ENCODE data around the gene LRRC39.
"Not testable (repeated sequence)": the region's sequence is repeated elsewhere in the genome, so short reads cannot be mapped to it uniquely, and the experiment has no call there.

- TF ChIP-seq, protein P1, sequence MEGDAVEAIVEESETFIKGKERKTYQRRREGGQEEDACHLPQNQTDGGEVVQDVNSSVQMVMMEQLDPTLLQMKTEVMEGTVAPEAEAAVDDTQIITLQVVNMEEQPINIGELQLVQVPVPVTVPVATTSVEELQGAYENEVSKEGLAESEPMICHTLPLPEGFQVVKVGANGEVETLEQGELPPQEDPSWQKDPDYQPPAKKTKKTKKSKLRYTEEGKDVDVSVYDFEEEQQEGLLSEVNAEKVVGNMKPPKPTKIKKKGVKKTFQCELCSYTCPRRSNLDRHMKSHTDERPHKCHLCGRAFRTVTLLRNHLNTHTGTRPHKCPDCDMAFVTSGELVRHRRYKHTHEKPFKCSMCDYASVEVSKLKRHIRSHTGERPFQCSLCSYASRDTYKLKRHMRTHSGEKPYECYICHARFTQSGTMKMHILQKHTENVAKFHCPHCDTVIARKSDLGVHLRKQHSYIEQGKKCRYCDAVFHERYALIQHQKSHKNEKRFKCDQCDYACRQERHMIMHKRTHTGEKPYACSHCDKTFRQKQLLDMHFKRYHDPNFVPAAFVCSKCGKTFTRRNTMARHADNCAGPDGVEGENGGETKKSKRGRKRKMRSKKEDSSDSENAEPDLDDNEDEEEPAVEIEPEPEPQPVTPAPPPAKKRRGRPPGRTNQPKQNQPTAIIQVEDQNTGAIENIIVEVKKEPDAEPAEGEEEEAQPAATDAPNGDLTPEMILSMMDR (IDR thresholded peaks at IDR 0.05) = not testable (repeated sequence)
- TF ChIP-seq POLR2A (IDR thresholded peaks at IDR 0.05) = not testable (repeated sequence)
Observed at GRCh38 chr1:100205103-100205502, 27.0 kb upstream of the LRRC39 start.

Measured in stomach (tissue), 4 donors.